ENCODE results near the gene ATG9A.

The ATG9A gene

DNA sequence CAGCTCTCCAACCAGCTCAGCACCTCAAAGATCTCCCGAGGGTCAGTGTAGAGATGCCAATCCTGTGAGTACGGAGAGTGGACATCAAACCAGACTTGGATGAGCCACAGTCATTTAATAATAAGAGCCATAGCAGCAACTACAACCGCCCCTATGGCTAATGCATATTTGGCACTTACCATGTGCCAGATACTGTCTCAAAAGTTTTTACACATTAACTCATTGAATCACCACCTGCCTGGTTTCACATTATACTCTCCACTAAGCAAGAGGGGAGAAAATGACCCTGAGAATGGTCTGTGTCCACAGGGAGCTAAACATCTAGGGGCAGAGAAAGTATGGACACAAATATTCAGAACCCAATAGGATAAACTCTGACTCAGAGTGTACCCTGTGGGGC lies 55.3 kb downstream of the ATG9A start:
- TF ChIP-seq, protein P1, sequence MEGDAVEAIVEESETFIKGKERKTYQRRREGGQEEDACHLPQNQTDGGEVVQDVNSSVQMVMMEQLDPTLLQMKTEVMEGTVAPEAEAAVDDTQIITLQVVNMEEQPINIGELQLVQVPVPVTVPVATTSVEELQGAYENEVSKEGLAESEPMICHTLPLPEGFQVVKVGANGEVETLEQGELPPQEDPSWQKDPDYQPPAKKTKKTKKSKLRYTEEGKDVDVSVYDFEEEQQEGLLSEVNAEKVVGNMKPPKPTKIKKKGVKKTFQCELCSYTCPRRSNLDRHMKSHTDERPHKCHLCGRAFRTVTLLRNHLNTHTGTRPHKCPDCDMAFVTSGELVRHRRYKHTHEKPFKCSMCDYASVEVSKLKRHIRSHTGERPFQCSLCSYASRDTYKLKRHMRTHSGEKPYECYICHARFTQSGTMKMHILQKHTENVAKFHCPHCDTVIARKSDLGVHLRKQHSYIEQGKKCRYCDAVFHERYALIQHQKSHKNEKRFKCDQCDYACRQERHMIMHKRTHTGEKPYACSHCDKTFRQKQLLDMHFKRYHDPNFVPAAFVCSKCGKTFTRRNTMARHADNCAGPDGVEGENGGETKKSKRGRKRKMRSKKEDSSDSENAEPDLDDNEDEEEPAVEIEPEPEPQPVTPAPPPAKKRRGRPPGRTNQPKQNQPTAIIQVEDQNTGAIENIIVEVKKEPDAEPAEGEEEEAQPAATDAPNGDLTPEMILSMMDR (IDR thresholded peaks at IDR 0.05; ENCODE audit: low read depth, low read length, poor library complexity, severe bottlenecking) = no peak
- no peak for TF ChIP-seq EZH2phosphoT487 (IDR thresholded peaks at IDR 0.05; ENCODE audit: borderline replicate concordance, low read length)
- Histone ChIP-seq H3K9me3 (ENCODE audit: control insufficient read depth, insufficient read depth, low read length) (no peaks in the 10 kb centered on the region), H3K27ac (ENCODE audit: low read depth, low read length) (no peak overlapping the region), H3K4me3 (ENCODE audit: low read length) (no peak overlapping the region), H3K9me2 (replicated peaks; ENCODE audit: control insufficient read depth, low read length) (no peaks in the 10 kb centered on the region), H3K79me2 (ENCODE audit: control insufficient read depth, low read length) (peaks cover 30% of the 10 kb centered on the region), H3F3A (ENCODE audit: control insufficient read depth, insufficient read depth) (peaks cover 21% of the 10 kb centered on the region), H3K4me2 (ENCODE audit: low read length) (no peak overlapping the region), H4K20me1 (ENCODE audit: control insufficient read depth, insufficient read depth, low read depth, low read length) (0 out of 2 replicates have a peak, but pooled peaks cover 5% of the 10 kb centered on the region), H3K4me1 (ENCODE audit: control insufficient read depth, low read length) (peaks cover 21% of the 10 kb centered on the region), H3K27me3 (ENCODE audit: control insufficient read depth, low read length) (no peaks in the 10 kb centered on the region), H3K36me3 (ENCODE audit: control insufficient read depth, low read length) (peaks cover 54% of the 10 kb centered on the region)

DNA sequence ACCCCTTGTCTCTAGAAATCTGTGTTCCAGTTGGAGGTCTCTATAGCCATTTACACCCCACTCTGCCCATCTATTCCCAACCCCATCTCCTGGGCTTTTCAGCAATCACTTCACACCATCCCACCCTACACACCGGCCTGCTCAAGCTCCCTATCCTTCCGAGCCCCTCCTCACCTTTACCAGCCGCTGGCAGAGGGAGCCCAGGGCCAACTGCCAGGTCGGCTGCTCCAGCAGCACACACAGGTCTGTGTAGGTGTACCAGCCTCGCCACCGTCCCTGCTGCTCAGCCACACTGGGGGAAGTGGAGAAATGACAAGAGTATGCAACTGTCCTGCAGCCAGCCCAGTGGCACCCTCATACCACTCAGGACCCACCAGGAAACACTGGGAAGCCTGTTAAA lies 56.3 kb downstream of the ATG9A start:
- Histone ChIP-seq H3K4me3 (ENCODE audit: low read length) (no peak overlapping the region), H3K27ac (ENCODE audit: low read depth, low read length) (no peak overlapping the region), H3K79me2 (ENCODE audit: control insufficient read depth, low read length) (peaks cover 20% of the 10 kb centered on the region), H3K36me3 (ENCODE audit: control insufficient read depth, low read length) (peaks cover 53% of the 10 kb centered on the region), H3F3A (ENCODE audit: control insufficient read depth, insufficient read depth) (peaks cover 21% of the 10 kb centered on the region), H3K9me2 (replicated peaks; ENCODE audit: control insufficient read depth, low read length) (no peaks in the 10 kb centered on the region), H3K27me3 (ENCODE audit: control insufficient read depth, low read length) (no peaks in the 10 kb centered on the region), H3K9me3 (ENCODE audit: control insufficient read depth, insufficient read depth, low read length) (no peaks in the 10 kb centered on the region), H3K4me2 (ENCODE audit: low read length) (no peak overlapping the region), H3K4me1 (ENCODE audit: control insufficient read depth, low read length) (peaks cover 17% of the 10 kb centered on the region), H4K20me1 (ENCODE audit: control insufficient read depth, insufficient read depth, low read depth, low read length) (no peaks in the 10 kb centered on the region)
- TF ChIP-seq, protein P1 (IDR thresholded peaks at IDR 0.05; ENCODE audit: low read depth, low read length, poor library complexity, severe bottlenecking) = no peak
- no peak for TF ChIP-seq EZH2phosphoT487 (IDR thresholded peaks at IDR 0.05; ENCODE audit: borderline replicate concordance, low read length)

DNA sequence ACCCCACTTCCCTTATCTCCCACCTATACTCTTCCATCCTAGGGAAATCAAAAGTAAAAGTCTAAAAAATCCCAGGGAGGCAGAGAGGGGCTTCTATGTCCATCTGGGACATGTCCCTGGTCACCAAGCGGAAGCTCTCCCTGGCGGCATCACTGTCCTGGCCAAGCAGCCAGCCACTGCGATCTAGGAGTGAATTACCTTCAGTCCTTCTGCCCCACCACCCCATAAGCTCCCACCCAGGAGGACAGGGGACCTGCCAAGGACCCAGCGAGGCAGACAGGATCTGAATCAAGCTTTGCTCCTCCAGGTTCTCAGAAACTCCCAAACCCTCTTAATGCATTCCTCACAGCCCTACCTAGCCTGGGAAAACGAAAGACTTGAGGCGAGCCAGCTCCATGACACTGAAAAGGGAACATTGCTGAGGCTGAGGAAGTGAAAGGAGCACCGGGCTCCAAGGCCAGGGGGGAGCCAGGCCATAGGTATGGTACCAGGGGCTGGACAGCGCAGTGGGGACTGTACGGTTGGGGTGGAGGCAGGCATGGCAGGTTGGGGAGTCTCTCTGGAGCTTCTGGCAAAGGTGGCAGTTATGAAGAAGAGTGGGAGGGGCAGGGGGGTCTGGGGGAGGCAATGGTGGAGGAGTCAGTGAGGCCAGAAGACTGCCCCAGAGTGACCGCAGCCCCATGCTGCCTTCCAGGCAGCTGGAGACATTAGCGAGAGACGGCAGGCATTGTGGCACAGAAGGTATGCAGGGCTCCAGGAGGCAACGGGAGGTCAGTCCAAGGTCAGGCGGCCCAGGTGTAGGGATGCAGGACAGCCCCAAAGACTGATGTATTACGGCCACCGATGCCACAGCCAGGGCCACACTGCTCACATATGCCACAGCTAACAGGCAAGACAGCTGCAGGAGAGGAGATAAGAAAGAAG lies 56.9 kb downstream of the ATG9A start:
- no peaks in the 10 kb centered on the region for H4K20me1 ChIP-seq (ENCODE audit: control insufficient read depth, insufficient read depth, low read depth, low read length)
- no peak overlapping the region for H3K4me2 ChIP-seq (ENCODE audit: low read length)
- peaks cover 14% of the 10 kb centered on the region for H3K4me1 ChIP-seq (ENCODE audit: control insufficient read depth, low read length)
- TF ChIP-seq, protein P1 (IDR thresholded peaks at IDR 0.05; ENCODE audit: low read depth, low read length, poor library complexity, severe bottlenecking) = no peak
- no peak for TF ChIP-seq EZH2phosphoT487 (IDR thresholded peaks at IDR 0.05; ENCODE audit: borderline replicate concordance, low read length)
- no peaks in the 10 kb centered on the region for H3K9me2 ChIP-seq (replicated peaks; ENCODE audit: control insufficient read depth, low read length)
- H3F3A ChIP-seq (ENCODE audit: control insufficient read depth, insufficient read depth) = peaks cover 17% of the 10 kb centered on the region
- H3K27me3 ChIP-seq (ENCODE audit: control insufficient read depth, low read length) = no peaks in the 10 kb centered on the region
- peaks cover 17% of the 10 kb centered on the region for H3K79me2 ChIP-seq (ENCODE audit: control insufficient read depth, low read length)
- no peaks in the 10 kb centered on the region for H3K9me3 ChIP-seq (ENCODE audit: control insufficient read depth, insufficient read depth, low read length)
- peaks cover 49% of the 10 kb centered on the region for H3K36me3 ChIP-seq (ENCODE audit: control insufficient read depth, low read length)
- no peak overlapping the region for H3K4me3 ChIP-seq (ENCODE audit: low read length)
- no peak overlapping the region for H3K27ac ChIP-seq (ENCODE audit: low read depth, low read length)
